ENCODE results near the gene RNF208. TPM values are rescaled to one million over a fixed set of nuclear protein-coding genes. Genes with fewer than 3 reads are reported as not detected.

The RNF208 gene
- total and polyA plus RNA-seq, 2 of the 4 experiments (the other 2 are of a cell fraction) = 1.2 TPM; not detected in 1

DNA sequence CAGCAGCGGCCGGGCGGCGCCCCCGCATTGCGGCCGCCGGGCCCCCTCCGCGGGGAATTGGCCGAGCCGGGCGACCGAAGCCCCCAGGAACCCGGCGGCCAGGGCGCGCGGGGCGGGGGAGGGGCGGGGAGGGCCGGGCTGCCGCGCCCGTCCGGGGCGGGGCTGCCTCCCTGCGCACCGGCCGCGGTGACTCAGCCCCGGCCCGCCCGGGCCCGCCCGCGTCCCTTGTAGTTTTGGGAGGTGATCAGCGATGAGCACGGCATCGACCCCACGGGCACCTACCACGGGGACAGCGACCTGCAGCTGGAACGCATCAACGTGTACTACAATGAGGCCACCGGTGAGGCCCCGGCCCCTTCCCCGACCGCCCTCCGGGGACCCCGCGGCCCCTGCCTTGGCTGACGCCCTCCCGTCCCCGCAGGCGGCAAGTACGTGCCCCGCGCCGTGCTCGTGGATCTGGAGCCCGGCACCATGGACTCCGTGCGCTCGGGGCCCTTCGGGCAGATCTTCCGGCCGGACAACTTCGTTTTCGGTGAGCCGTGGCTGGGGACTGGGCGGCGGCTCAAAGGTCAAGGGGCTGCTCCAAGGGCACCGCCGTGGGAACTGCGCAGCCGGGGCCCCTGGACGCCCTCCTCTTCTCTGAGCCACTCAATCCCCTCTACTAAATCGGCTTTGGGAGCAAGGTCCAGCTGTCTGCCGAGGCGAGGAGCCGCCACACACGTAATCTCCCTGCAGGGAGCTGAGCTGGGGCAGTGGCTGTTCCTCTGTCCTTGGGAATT is 19.6 kb upstream of the RNF208 start:
- no peak overlapping the region for H2BK15ac ChIP-seq (ENCODE audit: low read depth, low read length)
- H4K8ac ChIP-seq (ENCODE audit: low read depth in 2 of 2, low read length in 2 of 2) = no peak overlapping the region; a peak in 1 of 4 replicates
- intact Hi-C loops (cut with micrococcal nuclease) (no loop called here), dilution Hi-C loops (cut with HindIII; ENCODE audit: low sequenced_read_pairs, unreplicated experiment) (no loop called here), in situ Hi-C loops (cut with MboI; ENCODE audit: low sequenced_read_pairs) (no loop called here)
- H3K56ac ChIP-seq (ENCODE audit: extremely low read depth, insufficient read depth, low read length) = peak overlapping the region; percentile 59; the same call in 1 of the 2 replicates
- ChIA-PET CTCF (no interaction called here), POLR2A (ENCODE audit: unreplicated experiment) (no interaction called here)
- H3K4me2 ChIP-seq (ENCODE audit: low read depth, low read length) = peak overlapping the region; percentile 94
- no peak overlapping the region for H3K18ac ChIP-seq (ENCODE audit: low read depth, low read length)
- peak overlapping the region; percentile 94 for H2AK5ac ChIP-seq (ENCODE audit: low read depth, low read length)
- H3K36me3 ChIP-seq (ENCODE audit: control insufficient read depth, insufficient read depth, low read length) = peaks cover 19% of the 10 kb centered on the region
- H3K9me3 ChIP-seq (ENCODE audit: control insufficient read depth, insufficient read depth, low read length) = no peaks in the 10 kb centered on the region
- no peaks in the 10 kb centered on the region for H3K27me3 ChIP-seq (ENCODE audit: control insufficient read depth, insufficient read depth, low read length)
- peaks cover 12 to 53% of the 10 kb centered on the region in 2 experiments; a peak in 3 of 4 replicates for H3K79me1 ChIP-seq (ENCODE audit: low read depth in 1 of 2, low read length in 2 of 2)
- no peak overlapping the region for H4K5ac ChIP-seq (ENCODE audit: low read depth, low read length)
- H3K9me1 ChIP-seq (ENCODE audit: insufficient read depth, low read length) = peaks cover 4% of the 10 kb centered on the region
- ATAC-seq (ENCODE audit: low read depth) = peak; percentile 33
- H3K27ac ChIP-seq (ENCODE audit: insufficient read depth, low read length) = peak overlapping the region; percentile 77
- H3K4me3 ChIP-seq (ENCODE audit: insufficient read depth, low read depth, low read length) = peak overlapping the region; percentile 50
- H4K20me1 ChIP-seq (ENCODE audit: insufficient read depth, low read length) = peaks cover 37% of the 10 kb centered on the region
- 0% methylated on average over 47 of the region's 83 CpGs; no CpG with 5 or more reads in 1 of the 2 experiments for WGBS, 2 experiments (ENCODE audit: extremely low coverage in 2 of 2, insufficient read length in 1 of 2)
- TF ChIP-seq CHD1 (IDR thresholded peaks at IDR 0.05; ENCODE audit: low read depth, low read length) (peak; percentile 60; the same call in 1 of the 2 replicates), BHLHE40 (IDR thresholded peaks at IDR 0.05; ENCODE audit: low read depth, low read length) (no peak), ELK1 (IDR thresholded peaks at IDR 0.05; ENCODE audit: borderline replicate concordance, low read depth, low read length) (no peak), CEBPB (IDR thresholded peaks at IDR 0.05; ENCODE audit: low read depth, low read length) (no peak), RAD21 (IDR thresholded peaks at IDR 0.05; ENCODE audit: low read length) (no peak), FOS (IDR thresholded peaks at IDR 0.05; ENCODE audit: low read depth, low read length) (no peak), CTCF (conservative IDR thresholded peaks at IDR 0.05; ENCODE audit: low read depth, low read length) (no peak)
- TF ChIP-seq, protein P1, sequence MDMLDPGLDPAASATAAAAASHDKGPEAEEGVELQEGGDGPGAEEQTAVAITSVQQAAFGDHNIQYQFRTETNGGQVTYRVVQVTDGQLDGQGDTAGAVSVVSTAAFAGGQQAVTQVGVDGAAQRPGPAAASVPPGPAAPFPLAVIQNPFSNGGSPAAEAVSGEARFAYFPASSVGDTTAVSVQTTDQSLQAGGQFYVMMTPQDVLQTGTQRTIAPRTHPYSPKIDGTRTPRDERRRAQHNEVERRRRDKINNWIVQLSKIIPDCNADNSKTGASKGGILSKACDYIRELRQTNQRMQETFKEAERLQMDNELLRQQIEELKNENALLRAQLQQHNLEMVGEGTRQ (IDR thresholded peaks at IDR 0.05; ENCODE audit: low read depth, low read length) = no peak
- H2BK5ac ChIP-seq (ENCODE audit: low read depth, low read length, poor library complexity, severe bottlenecking) = peak overlapping the region; percentile 49
- no peak overlapping the region for H2BK20ac ChIP-seq (ENCODE audit: low read depth, low read length)
- DNase-seq = peak; percentile 32
- H3K9ac ChIP-seq (ENCODE audit: low read depth, low read length) = peak overlapping the region; percentile 90
- H2AK9ac ChIP-seq (replicated peaks; ENCODE audit: low read depth, low read length, poor library complexity) = peak overlapping the region; percentile 97
- H2BK120ac ChIP-seq (ENCODE audit: low read depth, low read length) = no peak overlapping the region
- peak overlapping the region; percentile 23 for H2AFZ ChIP-seq (replicated peaks; ENCODE audit: low read length, poor library complexity)
- H3K23ac ChIP-seq (ENCODE audit: low read depth, low read length) = peak overlapping the region; percentile 14
- peaks cover 8% of the 10 kb centered on the region; the same call in 1 of the 2 replicates for H3K4me1 ChIP-seq (ENCODE audit: control insufficient read depth, insufficient read depth, low read length)
- peak overlapping the region; percentile 33; the same call in 1 of the 2 replicates for H4K91ac ChIP-seq (ENCODE audit: insufficient read depth, low read depth, low read length)
- H3K4ac ChIP-seq (ENCODE audit: low read depth, low read length) = peak overlapping the region; percentile 87
- peak overlapping the region; percentile 91 for H3K14ac ChIP-seq (replicated peaks; ENCODE audit: low read depth, low read length)
- BruUV-seq (replicated peaks) = no TSS peak
